Nephron progenitor cell (in vitro differentiated cells): Measurements from ENCODE around the gene SHROOM3.

Experiments used
- DNase-seq: peaks from one replicate; pipeline ENCODE4 v3.0.0; 2021
- H3K27ac Mint-ChIP-seq: 2 replicates; pipeline ENCODE4 v1.8.0; 2021; ENCODE audit warnings: mild to moderate bottlenecking, moderate library complexity, mixed read lengths
- H3K27me3 Mint-ChIP-seq: 2 replicates; pipeline ENCODE4 v1.8.0; 2021; ENCODE audit warnings: mild to moderate bottlenecking, low read depth, mixed read lengths; ENCODE audit not compliant: poor library complexity
- H3K36me3 Mint-ChIP-seq: 2 replicates; pipeline ENCODE4 v1.8.0; 2021; ENCODE audit warnings: low read depth, mixed read lengths
- H3K4me1 Mint-ChIP-seq: 2 replicates; pipeline ENCODE4 v1.8.0; 2021; ENCODE audit warnings: mixed read lengths
- H3K4me3 Mint-ChIP-seq: 2 replicates; pipeline ENCODE4 v1.8.0; 2021; ENCODE audit warnings: mild to moderate bottlenecking, moderate library complexity, mixed read lengths
- H3K9me3 Mint-ChIP-seq: 2 replicates; pipeline ENCODE4 v1.8.0; 2021; ENCODE audit warnings: mild to moderate bottlenecking, moderate library complexity, mixed read lengths
- TF ChIP-seq, protein P1 (sequence below): fragments of 200-600 bp; sonication (generic); IDR thresholded peaks from 2 replicates; pipeline ENCODE4 v1.5.0; 2021; ENCODE audit warnings: antibody characterized with exemption

The SHROOM3 gene

DNA sequence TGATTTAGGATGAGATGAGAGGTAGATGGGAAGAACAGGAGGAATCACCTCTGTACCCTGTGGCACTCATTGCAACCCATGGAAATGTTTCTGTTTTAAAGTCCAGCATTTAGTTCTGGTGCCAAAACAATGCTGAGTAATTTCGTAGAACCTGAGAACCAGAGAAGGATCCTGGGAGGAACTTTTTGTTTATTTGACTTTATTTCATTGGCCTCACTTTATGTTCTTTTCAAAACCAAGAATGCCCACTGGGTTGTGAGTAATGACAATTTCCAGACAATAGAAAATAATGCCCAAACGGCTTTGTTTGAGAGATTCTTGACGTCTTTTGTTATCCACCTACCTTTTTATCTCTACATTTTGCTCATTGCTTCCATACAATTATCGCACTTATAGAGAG lies 111.3 kb downstream of the SHROOM3 start:
- peak overlapping the region; percentile 99 for H3K27ac Mint-ChIP-seq
- H3K4me3 Mint-ChIP-seq = peak overlapping the region; percentile 34
- DNase-seq = no peak
- H3K27me3 Mint-ChIP-seq = no peaks in the 10 kb centered on the region
- H3K9me3 Mint-ChIP-seq = peaks cover 15% of the 10 kb centered on the region
- H3K4me1 Mint-ChIP-seq = peaks cover 87% of the 10 kb centered on the region
- TF ChIP-seq, protein P1, sequence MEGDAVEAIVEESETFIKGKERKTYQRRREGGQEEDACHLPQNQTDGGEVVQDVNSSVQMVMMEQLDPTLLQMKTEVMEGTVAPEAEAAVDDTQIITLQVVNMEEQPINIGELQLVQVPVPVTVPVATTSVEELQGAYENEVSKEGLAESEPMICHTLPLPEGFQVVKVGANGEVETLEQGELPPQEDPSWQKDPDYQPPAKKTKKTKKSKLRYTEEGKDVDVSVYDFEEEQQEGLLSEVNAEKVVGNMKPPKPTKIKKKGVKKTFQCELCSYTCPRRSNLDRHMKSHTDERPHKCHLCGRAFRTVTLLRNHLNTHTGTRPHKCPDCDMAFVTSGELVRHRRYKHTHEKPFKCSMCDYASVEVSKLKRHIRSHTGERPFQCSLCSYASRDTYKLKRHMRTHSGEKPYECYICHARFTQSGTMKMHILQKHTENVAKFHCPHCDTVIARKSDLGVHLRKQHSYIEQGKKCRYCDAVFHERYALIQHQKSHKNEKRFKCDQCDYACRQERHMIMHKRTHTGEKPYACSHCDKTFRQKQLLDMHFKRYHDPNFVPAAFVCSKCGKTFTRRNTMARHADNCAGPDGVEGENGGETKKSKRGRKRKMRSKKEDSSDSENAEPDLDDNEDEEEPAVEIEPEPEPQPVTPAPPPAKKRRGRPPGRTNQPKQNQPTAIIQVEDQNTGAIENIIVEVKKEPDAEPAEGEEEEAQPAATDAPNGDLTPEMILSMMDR = no peak
- H3K36me3 Mint-ChIP-seq = peaks cover 12% of the 10 kb centered on the region

DNA sequence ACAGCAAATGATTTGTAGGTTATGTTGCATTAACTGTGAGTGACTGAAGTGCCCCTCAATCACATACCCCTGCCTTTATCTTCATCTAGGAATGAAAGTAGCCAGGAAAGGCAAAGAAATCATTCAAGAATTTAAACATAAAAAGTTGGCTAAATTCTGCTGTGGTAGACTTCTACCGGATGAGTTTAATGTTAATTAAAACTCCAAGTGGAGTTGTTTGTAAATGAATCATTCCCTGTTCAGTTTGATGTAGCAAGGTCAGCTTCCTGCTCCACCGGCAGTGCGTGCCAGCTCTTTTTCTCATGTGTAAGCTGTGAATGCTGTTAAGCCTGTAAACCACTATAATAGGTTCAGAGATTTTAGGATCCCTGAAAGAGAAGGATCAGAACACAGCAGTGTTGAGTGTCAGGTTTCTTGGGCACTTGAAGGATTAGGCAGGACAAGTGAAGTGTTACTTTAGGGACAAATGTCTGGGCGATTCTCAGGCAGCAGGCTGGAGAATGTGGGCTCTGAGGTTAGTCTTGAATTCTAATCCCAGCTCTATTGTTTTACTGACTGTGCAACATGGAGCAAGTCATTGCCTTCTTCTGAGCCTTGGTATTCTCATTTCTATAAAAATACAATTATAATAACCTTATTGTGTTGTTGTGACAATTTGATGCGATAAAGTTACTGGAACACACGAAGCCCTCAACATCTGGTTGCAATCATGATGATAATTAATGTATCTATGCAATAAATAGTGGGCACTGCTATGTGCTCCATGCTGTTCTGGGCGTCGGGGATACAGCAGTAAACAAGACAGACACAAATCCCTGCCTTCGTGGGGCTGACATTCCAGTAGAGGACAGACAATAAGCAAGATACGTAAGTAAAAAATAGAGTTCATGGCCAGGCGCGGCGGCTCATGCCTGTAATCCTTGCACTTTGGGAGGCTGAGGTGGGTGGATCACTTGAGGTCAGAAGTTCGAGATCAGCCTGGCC lies 112.0 kb downstream of the SHROOM3 start:
- H3K4me1 Mint-ChIP-seq = peaks cover 83% of the 10 kb centered on the region
- peaks cover 11% of the 10 kb centered on the region for H3K9me3 Mint-ChIP-seq
- peak; percentile 20 for DNase-seq
- H3K27me3 Mint-ChIP-seq = no peaks in the 10 kb centered on the region
- H3K4me3 Mint-ChIP-seq = peak overlapping the region; percentile 49
- TF ChIP-seq, protein P1 = no peak
- peak overlapping the region; percentile 99 for H3K27ac Mint-ChIP-seq
- H3K36me3 Mint-ChIP-seq = peaks cover 11% of the 10 kb centered on the region

DNA sequence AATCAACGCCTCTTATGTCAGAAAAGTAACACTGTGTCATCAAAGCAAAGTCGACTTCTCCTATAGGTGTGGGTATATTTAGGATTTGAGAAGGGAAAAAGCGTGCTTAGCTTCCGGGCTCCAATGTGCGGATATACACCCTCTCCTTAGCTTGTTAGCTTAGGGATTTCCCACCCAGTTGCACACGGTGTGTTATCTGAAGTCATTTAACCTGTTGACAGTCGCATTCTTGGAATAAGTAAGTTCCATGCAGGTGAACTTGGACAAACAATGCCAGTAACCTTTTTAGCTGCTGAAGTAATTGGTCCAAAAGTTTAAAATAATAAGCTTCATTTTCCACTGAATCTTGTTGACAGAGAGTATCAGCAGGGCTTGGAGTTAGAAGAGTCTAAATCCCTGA lies 113.7 kb downstream of the SHROOM3 start:
- peak overlapping the region; percentile 99 for H3K27ac Mint-ChIP-seq
- H3K4me1 Mint-ChIP-seq = peaks cover 75% of the 10 kb centered on the region
- peaks cover 3% of the 10 kb centered on the region for H3K9me3 Mint-ChIP-seq
- no peaks in the 10 kb centered on the region for H3K36me3 Mint-ChIP-seq
- H3K4me3 Mint-ChIP-seq = no peak overlapping the region
- TF ChIP-seq, protein P1 = no peak
- no peak for DNase-seq
- H3K27me3 Mint-ChIP-seq = peaks cover 4% of the 10 kb centered on the region

DNA sequence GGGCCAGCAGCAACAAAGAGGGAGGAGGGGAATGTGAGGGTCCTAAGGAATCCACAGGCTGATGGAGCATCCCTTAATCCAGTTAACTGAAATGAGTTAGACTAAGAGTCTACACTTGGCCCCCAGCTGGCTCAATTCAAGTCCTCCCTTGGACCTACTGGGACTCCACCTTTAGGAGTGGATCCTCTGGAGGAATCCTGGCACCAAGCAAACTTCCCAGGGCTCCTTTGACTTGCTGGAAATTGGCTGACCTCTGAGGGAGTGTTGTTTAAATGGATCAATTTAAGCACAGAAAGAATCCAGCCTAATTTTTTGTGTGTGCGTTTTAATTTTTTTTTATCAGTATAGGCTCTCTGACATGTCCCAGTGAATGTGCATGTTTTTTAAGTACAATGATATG lies 114.7 kb downstream of the SHROOM3 start:
- H3K27me3 Mint-ChIP-seq = peaks cover 4% of the 10 kb centered on the region
- peaks cover 67% of the 10 kb centered on the region for H3K4me1 Mint-ChIP-seq
- peaks cover 4% of the 10 kb centered on the region for H3K36me3 Mint-ChIP-seq
- no peak for DNase-seq
- TF ChIP-seq, protein P1 = no peak
- H3K4me3 Mint-ChIP-seq = no peak overlapping the region
- H3K9me3 Mint-ChIP-seq = peaks cover 11% of the 10 kb centered on the region
- H3K27ac Mint-ChIP-seq = no peak overlapping the region

DNA sequence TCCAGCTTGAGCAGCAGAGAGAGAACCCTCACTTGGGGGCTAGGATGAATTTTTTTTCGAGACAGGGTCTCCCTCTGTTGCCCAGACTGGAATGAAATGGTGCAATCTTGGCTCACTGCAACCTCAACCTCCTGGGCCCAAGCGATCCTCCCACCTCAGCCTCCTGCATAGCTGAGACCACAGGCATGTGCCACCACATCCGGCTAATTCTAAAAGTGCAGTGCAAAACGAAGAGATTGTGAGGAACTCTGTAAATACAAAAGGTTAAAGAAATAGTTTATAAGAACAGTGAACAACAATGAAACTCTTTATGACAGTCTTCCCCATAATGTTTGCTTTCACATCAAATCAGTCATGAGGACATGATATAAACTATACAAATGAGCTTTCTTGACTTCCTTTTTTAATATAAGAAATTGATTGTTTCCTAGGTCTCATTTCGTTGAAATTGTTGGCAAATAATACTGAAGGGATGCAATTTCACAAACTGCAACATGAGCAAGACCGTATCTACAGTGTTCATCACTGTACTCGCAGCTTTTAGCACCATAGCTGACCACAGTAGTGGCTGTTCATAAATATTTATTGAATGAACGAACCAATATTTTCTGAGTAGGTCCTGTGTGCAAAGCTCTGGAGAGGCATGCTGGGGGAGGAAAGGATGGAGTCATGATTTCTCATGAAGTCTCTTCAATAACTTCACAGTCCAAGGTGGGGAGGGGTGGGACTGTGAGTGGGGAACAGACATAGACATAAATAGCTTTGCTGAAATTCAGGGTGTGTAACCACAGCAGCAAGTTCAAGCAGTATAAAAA lies 116.1 kb downstream of the SHROOM3 start:
- Mint-ChIP-seq H3K4me1 (peaks cover 58% of the 10 kb centered on the region), H3K27ac (peak overlapping the region; percentile 62), H3K4me3 (no peak overlapping the region), H3K36me3 (peaks cover 10% of the 10 kb centered on the region), H3K27me3 (peaks cover 6% of the 10 kb centered on the region), H3K9me3 (peaks cover 18% of the 10 kb centered on the region)
- DNase-seq = no peak
- TF ChIP-seq, protein P1 = no peak
